Measurements from ENCODE around the gene MRPL54. TPM values are rescaled to one million over a fixed set of nuclear protein-coding genes. Genes with fewer than 3 reads are reported as not detected.

The MRPL54 gene
- total RNA-seq, 1 donor from 2014 or later = 33.0 TPM

- Mint-ChIP-seq H3K4me1 (ENCODE audit: low read depth, unreplicated experiment) (peaks cover 4% of the 10 kb centered on the region), H3K9me3 (ENCODE audit: unreplicated experiment) (peaks cover 2% of the 10 kb centered on the region), H3K27me3 (ENCODE audit: unreplicated experiment) (peaks cover 3% of the 10 kb centered on the region), H3K4me3 (ENCODE audit: unreplicated experiment) (no peak overlapping the region), H3K27ac (ENCODE audit: unreplicated experiment) (no peak overlapping the region), H3K36me3 (ENCODE audit: unreplicated experiment) (peaks cover 7% of the 10 kb centered on the region)
- no peak for DNase-seq
- no peak for TF ChIP-seq CTCF (IDR thresholded peaks at IDR 0.05; ENCODE audit: partially characterized antibody, unreplicated experiment)
These were observed 28.2 kb upstream of the MRPL54 start for GRCh38 chr19:3734310-3734600.

GRCh38 chr19:3736106-3736724, 26.3 kb upstream of the MRPL54 start:
- no peak for DNase-seq
- peaks cover 7% of the 10 kb centered on the region for H3K36me3 Mint-ChIP-seq (ENCODE audit: unreplicated experiment)
- no peak for TF ChIP-seq CTCF (IDR thresholded peaks at IDR 0.05; ENCODE audit: partially characterized antibody, unreplicated experiment)
- no peak overlapping the region for H3K4me3 Mint-ChIP-seq (ENCODE audit: unreplicated experiment)
- no peak overlapping the region for H3K27ac Mint-ChIP-seq (ENCODE audit: unreplicated experiment)
- peaks cover 4% of the 10 kb centered on the region for H3K4me1 Mint-ChIP-seq (ENCODE audit: low read depth, unreplicated experiment)
- H3K27me3 Mint-ChIP-seq (ENCODE audit: unreplicated experiment) = peaks cover 3% of the 10 kb centered on the region
- H3K9me3 Mint-ChIP-seq (ENCODE audit: unreplicated experiment) = peaks cover 2% of the 10 kb centered on the region

- no peak overlapping the region for H3K4me3 Mint-ChIP-seq (ENCODE audit: unreplicated experiment)
- H3K9me3 Mint-ChIP-seq (ENCODE audit: unreplicated experiment) = peaks cover 2% of the 10 kb centered on the region
- TF ChIP-seq CTCF (IDR thresholded peaks at IDR 0.05; ENCODE audit: partially characterized antibody, unreplicated experiment) = no peak
- no peak for DNase-seq
- H3K4me1 Mint-ChIP-seq (ENCODE audit: low read depth, unreplicated experiment) = peaks cover 4% of the 10 kb centered on the region
- no peak overlapping the region for H3K27ac Mint-ChIP-seq (ENCODE audit: unreplicated experiment)
- H3K27me3 Mint-ChIP-seq (ENCODE audit: unreplicated experiment) = peaks cover 3% of the 10 kb centered on the region
- peaks cover 7% of the 10 kb centered on the region for H3K36me3 Mint-ChIP-seq (ENCODE audit: unreplicated experiment)
These were observed 24.8 kb upstream of the MRPL54 start for GRCh38 chr19:3737487-3738205.

- H3K36me3 Mint-ChIP-seq (ENCODE audit: unreplicated experiment) = peaks cover 1% of the 10 kb centered on the region
- H3K4me1 Mint-ChIP-seq (ENCODE audit: low read depth, unreplicated experiment) = peaks cover 2% of the 10 kb centered on the region
- peaks cover 1% of the 10 kb centered on the region for H3K27me3 Mint-ChIP-seq (ENCODE audit: unreplicated experiment)
- no peak overlapping the region for H3K27ac Mint-ChIP-seq (ENCODE audit: unreplicated experiment)
- DNase-seq = no peak
- no peak overlapping the region for H3K4me3 Mint-ChIP-seq (ENCODE audit: unreplicated experiment)
- peaks cover 2% of the 10 kb centered on the region for H3K9me3 Mint-ChIP-seq (ENCODE audit: unreplicated experiment)
- no peak for TF ChIP-seq CTCF (IDR thresholded peaks at IDR 0.05; ENCODE audit: partially characterized antibody, unreplicated experiment)
These were observed 23.8 kb upstream of the MRPL54 start for GRCh38 chr19:3738477-3739220.

- no peak for DNase-seq
- TF ChIP-seq CTCF (IDR thresholded peaks at IDR 0.05; ENCODE audit: partially characterized antibody, unreplicated experiment) = no peak
- Mint-ChIP-seq H3K4me3 (ENCODE audit: unreplicated experiment) (no peak overlapping the region), H3K4me1 (ENCODE audit: low read depth, unreplicated experiment) (peaks cover 2% of the 10 kb centered on the region), H3K27ac (ENCODE audit: unreplicated experiment) (no peak overlapping the region), H3K36me3 (ENCODE audit: unreplicated experiment) (no peaks in the 10 kb centered on the region), H3K27me3 (ENCODE audit: unreplicated experiment) (no peaks in the 10 kb centered on the region), H3K9me3 (ENCODE audit: unreplicated experiment) (peaks cover 2% of the 10 kb centered on the region)
These were observed 22.1 kb upstream of the MRPL54 start for GRCh38 chr19:3740431-3740830.

Data from glutamatergic neuron (in vitro differentiated cells).